Panc1 (cell line): ENCODE data around the gene COMMD2. TPM values are rescaled to one million over a fixed set of nuclear protein-coding genes. Genes with fewer than 3 reads are reported as not detected.

Experiments
- ATAC-seq: fragments of 200-7000 bp; cut with Tn5 transposase; 2 replicates; pipeline ENCODE4 v1.9.1; 2020; ENCODE audit warnings: mild to moderate bottlenecking, moderate library complexity
- BruUV-seq: library from RNA; stranded (reverse); fragments of 400-500 nt; replicated peaks from 2 replicates; lab custom pipeline; 2021; lab: Mats Ljungman, UMichigan
- CTCF ChIA-PET: fragments of 300-600 bp; sonication (Branson Sonifier 250); formaldehyde crosslinking; loops from one replicate; lab custom pipeline; 2022; ENCODE audit warnings: antibody characterized with exemption; lab: Charles Lee
- POLR2A ChIA-PET: fragments of 300-600 bp; sonication (Branson Sonifier 250); formaldehyde crosslinking; loops from one replicate; lab custom pipeline; 2022; ENCODE audit warnings: antibody characterized with exemption; lab: Charles Lee
- DNase-seq: peaks from one replicate; pipeline ENCODE4 v3.0.0-alpha.2; 2010; ENCODE audit warnings: low read depth, low spot score
- H3K27ac ChIP-seq: 2 replicates; pipeline ENCODE4 v1.5.1; 2011; ENCODE audit warnings: mild to moderate bottlenecking, low read length, inconsistent platforms
- H3K27me3 ChIP-seq: fragments of 200-500 bp; sonication (Bioruptor generic); 2 replicates; pipeline ENCODE4 v1.6.0; 2014; ENCODE audit warnings: low read length, inconsistent platforms; ENCODE audit not compliant: control insufficient read depth, insufficient read depth
- H3K36me3 ChIP-seq: fragments of 200-500 bp; sonication (Bioruptor generic); 2 replicates; pipeline ENCODE4 v1.5.1; 2014; ENCODE audit warnings: inconsistent platforms, mild to moderate bottlenecking, low read length, moderate library complexity; ENCODE audit not compliant: control insufficient read depth, insufficient read depth
- H3K4me1 ChIP-seq: 2 replicates; pipeline ENCODE4 v1.5.1; 2011; ENCODE audit warnings: inconsistent platforms, mild to moderate bottlenecking, low read length, moderate library complexity; ENCODE audit not compliant: control insufficient read depth, insufficient read depth
- H3K4me3 ChIP-seq, 2 experiments: 2 replicates each; pipeline ENCODE4 v1.5.1; 2011 to 2012; ENCODE audit warnings: low read depth in 2 of 2, low read length in 2 of 2, mild to moderate bottlenecking in 2 of 2, inconsistent platforms in 1 of 2, moderate library complexity in 1 of 2
- H3K9me3 ChIP-seq: fragments of 200-500 bp; sonication (Bioruptor generic); 2 replicates; pipeline ENCODE4 v1.5.1; 2014; ENCODE audit warnings: low read depth, mild to moderate bottlenecking, inconsistent platforms, low read length, moderate library complexity; ENCODE audit not compliant: control insufficient read depth, insufficient read depth
- POLR2AphosphoS5 ChIP-seq: IDR thresholded peaks from 2 replicates; pipeline ENCODE4 v1.6.1; 2012; ENCODE audit warnings: mild to moderate bottlenecking, low read depth, low read length, moderate library complexity
- SIN3A ChIP-seq: IDR thresholded peaks from 2 replicates; pipeline ENCODE4 v1.6.1; 2012; ENCODE audit warnings: low read depth, mild to moderate bottlenecking, low read length, moderate library complexity, borderline replicate concordance; ENCODE audit not compliant: insufficient read depth
- TCF7L2 ChIP-seq: IDR thresholded peaks from 2 replicates; pipeline ENCODE4 v1.6.1; 2011; ENCODE audit warnings: mild to moderate bottlenecking, low read depth, low read length, inconsistent platforms
- in situ Hi-C: cut with HindIII; loops from 2 replicates; pipeline ENCODE4 v1.10.0; 2016; ENCODE audit warnings: low sequenced_read_pairs, low pct_unique_long_range_greater_than_20kb
- intact Hi-C: fragments of 100-400 bp; cut with micrococcal nuclease; formaldehyde crosslinking; loops from one replicate; pipeline ENCODE4 v1.10.0; 2022; ENCODE audit not compliant: unreplicated experiment
- total RNA-seq: library from RNA; stranded (reverse); gene quantifications from one replicate; pipeline ENCODE4 v1.2.1, GENCODE V29; 2021; ENCODE audit not compliant: unreplicated experiment
- TF ChIP-seq, protein P1 (sequence below), 2 experiments: IDR thresholded peaks; 2 replicates each; pipeline ENCODE4 v1.6.1; 2011 to 2012; ENCODE audit warnings: low read depth in 2 of 2, control low read depth in 1 of 2, low read length in 1 of 2, mild to moderate bottlenecking in 1 of 2, moderate library complexity in 1 of 2; ENCODE audit not compliant: insufficient read depth in 1 of 2
- TF ChIP-seq, protein P2 (sequence below): fragments of 450-650 bp; IDR thresholded peaks from 2 replicates; pipeline ENCODE4 v1.5.1; 2017; ENCODE audit warnings: mild to moderate bottlenecking

COMMD2 gene
- total RNA-seq, 1 experiment from 2014 or later: 70.2 TPM

- no peak for DNase-seq
- ChIA-PET POLR2A (interaction anchor here (0.5 to 1.0 kb wide), 2 partner anchors 68 to 117 kb away, joined by 3 to 4 read pairs; no protein-coding TSS in a partner anchor), CTCF (no interaction called here)
- peaks cover 32% of the 10 kb centered on the region for H3K36me3 ChIP-seq
- intact Hi-C loops: no loop called here
- TF ChIP-seq TCF7L2 (no peak), SIN3A (no peak), POLR2AphosphoS5 (no peak)
- TF ChIP-seq, protein P1, sequence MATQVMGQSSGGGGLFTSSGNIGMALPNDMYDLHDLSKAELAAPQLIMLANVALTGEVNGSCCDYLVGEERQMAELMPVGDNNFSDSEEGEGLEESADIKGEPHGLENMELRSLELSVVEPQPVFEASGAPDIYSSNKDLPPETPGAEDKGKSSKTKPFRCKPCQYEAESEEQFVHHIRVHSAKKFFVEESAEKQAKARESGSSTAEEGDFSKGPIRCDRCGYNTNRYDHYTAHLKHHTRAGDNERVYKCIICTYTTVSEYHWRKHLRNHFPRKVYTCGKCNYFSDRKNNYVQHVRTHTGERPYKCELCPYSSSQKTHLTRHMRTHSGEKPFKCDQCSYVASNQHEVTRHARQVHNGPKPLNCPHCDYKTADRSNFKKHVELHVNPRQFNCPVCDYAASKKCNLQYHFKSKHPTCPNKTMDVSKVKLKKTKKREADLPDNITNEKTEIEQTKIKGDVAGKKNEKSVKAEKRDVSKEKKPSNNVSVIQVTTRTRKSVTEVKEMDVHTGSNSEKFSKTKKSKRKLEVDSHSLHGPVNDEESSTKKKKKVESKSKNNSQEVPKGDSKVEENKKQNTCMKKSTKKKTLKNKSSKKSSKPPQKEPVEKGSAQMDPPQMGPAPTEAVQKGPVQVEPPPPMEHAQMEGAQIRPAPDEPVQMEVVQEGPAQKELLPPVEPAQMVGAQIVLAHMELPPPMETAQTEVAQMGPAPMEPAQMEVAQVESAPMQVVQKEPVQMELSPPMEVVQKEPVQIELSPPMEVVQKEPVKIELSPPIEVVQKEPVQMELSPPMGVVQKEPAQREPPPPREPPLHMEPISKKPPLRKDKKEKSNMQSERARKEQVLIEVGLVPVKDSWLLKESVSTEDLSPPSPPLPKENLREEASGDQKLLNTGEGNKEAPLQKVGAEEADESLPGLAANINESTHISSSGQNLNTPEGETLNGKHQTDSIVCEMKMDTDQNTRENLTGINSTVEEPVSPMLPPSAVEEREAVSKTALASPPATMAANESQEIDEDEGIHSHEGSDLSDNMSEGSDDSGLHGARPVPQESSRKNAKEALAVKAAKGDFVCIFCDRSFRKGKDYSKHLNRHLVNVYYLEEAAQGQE (IDR thresholded peaks at IDR 0.05; ENCODE audit: insufficient read depth in 1 of 2, low read depth in 2 of 2, low read length in 1 of 2): no peak
- TF ChIP-seq, protein P2, sequence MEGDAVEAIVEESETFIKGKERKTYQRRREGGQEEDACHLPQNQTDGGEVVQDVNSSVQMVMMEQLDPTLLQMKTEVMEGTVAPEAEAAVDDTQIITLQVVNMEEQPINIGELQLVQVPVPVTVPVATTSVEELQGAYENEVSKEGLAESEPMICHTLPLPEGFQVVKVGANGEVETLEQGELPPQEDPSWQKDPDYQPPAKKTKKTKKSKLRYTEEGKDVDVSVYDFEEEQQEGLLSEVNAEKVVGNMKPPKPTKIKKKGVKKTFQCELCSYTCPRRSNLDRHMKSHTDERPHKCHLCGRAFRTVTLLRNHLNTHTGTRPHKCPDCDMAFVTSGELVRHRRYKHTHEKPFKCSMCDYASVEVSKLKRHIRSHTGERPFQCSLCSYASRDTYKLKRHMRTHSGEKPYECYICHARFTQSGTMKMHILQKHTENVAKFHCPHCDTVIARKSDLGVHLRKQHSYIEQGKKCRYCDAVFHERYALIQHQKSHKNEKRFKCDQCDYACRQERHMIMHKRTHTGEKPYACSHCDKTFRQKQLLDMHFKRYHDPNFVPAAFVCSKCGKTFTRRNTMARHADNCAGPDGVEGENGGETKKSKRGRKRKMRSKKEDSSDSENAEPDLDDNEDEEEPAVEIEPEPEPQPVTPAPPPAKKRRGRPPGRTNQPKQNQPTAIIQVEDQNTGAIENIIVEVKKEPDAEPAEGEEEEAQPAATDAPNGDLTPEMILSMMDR: no peak
- peaks cover 21% of the 10 kb centered on the region for H3K4me1 ChIP-seq
- H3K4me3 ChIP-seq: no peak overlapping the region
- no peaks in the 10 kb centered on the region for H3K9me3 ChIP-seq
- ATAC-seq: no peak
- no peak overlapping the region for H3K27ac ChIP-seq
- BruUV-seq: no TSS peak
- in situ Hi-C loops: no loop called here
- H3K27me3 ChIP-seq: no peaks in the 10 kb centered on the region
Observed at GRCh38 chr3:149739396-149739795, 12.9 kb downstream of the COMMD2 start.

DNA sequence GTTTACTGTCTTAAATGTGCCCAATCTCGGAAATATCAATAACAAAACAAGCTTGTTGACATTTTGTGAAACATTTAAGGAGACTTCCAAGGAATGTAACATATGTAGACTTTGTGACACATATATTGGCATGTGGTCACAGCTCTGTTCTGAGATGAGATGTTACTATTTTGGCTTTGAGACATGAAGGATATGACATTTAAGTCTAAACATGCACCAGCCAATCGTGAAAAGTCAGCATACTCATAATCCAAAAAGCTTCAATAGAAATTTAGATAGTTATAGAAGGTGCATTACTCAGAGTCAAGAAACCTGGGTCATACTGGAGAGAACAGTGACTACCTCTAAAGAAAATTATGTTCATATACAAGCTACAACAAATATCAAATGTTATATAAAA lies 13.4 kb downstream of the COMMD2 start:
- POLR2A ChIA-PET: interaction anchor here (0.5 to 1.0 kb wide), 2 partner anchors 69 to 116 kb away, joined by 3 to 4 read pairs; no protein-coding TSS in a partner anchor
- intact Hi-C loops (no loop called here), in situ Hi-C loops (no loop called here)
- peaks cover 26% of the 10 kb centered on the region for H3K36me3 ChIP-seq
- CTCF ChIA-PET: no interaction called here
- TF ChIP-seq POLR2AphosphoS5 (no peak), TCF7L2 (no peak), SIN3A (no peak)
- TF ChIP-seq, protein P2: no peak
- TF ChIP-seq, protein P1 (IDR thresholded peaks at IDR 0.05; ENCODE audit: insufficient read depth in 1 of 2, low read depth in 2 of 2, low read length in 1 of 2): no peak
- no peak overlapping the region for H3K4me3 ChIP-seq
- BruUV-seq: no TSS peak
- DNase-seq: no peak
- ATAC-seq: no peak
- H3K4me1 ChIP-seq: peaks cover 21% of the 10 kb centered on the region
- no peaks in the 10 kb centered on the region for H3K27me3 ChIP-seq
- H3K9me3 ChIP-seq: no peaks in the 10 kb centered on the region
- H3K27ac ChIP-seq: no peak overlapping the region
